Measurements from ENCODE around the gene ZNF124.
A peak's percentile ranks its signal among the peaks of the same experiment; 100 is the strongest.
"Not testable (repeated sequence)": the region's sequence is repeated elsewhere in the genome, so short reads cannot be mapped to it uniquely, and the experiment has no call there.

Gene ZNF124

GRCh38 chr1:247146671-247147070 lies 25.1 kb downstream of the ZNF124 start:
- Mint-ChIP-seq H3K27me3 (ENCODE audit: low read depth) (no peaks in the 10 kb centered on the region), H3K9me3 (peaks cover 56% of the 10 kb centered on the region), H3K4me3 (no peak overlapping the region), H3K27ac (no peak overlapping the region), H3K36me3 (ENCODE audit: low read depth) (peaks cover 38% of the 10 kb centered on the region), H3K4me1 (ENCODE audit: low read depth) (no peaks in the 10 kb centered on the region)

DNA sequence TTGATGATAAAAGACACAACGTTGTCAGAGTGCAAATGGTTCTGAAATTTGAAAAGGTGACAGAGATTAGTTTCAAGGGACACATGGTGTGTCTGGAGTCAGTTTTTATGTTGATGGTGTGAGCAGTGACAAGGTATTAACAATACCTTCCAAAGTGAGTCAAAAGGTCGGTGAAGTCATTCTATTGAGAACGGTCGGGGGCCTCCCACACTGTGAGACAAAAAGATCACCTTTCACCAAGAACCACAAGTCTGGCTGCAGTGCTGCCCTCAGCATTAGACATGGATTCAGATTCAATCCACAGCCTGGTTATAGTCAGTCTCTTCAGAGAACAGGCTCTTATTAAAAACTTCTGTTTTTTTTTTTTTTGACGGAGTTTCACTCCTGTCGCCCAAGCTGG lies 26.5 kb downstream of the ZNF124 start:
- Mint-ChIP-seq H3K9me3 (peaks cover 58% of the 10 kb centered on the region), H3K36me3 (ENCODE audit: low read depth) (peaks cover 32% of the 10 kb centered on the region), H3K27me3 (ENCODE audit: low read depth) (no peaks in the 10 kb centered on the region), H3K4me3 (no peak overlapping the region), H3K4me1 (ENCODE audit: low read depth) (no peaks in the 10 kb centered on the region), H3K27ac (no peak overlapping the region)

DNA sequence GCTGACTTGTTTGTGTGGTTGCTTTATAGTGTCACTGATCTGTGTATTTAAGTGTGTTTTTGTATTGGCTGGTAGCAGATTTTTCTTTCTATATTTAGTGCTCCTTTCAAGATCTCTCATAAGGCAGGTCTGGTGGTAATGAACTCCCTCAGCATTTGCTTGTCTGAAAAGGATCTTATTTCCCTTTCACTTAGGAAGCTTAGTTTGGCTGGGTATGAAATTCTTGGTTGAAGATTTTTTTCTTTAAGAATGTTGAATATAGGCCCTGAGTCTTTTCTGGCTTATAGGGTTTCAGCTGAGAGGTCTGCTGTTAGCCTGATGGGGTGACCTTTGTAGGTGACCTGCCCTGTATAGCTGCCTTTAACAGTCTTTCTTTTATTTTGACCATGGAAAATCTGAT lies 32.3 kb downstream of the ZNF124 start:
- H3K27me3 Mint-ChIP-seq (ENCODE audit: low read depth); H3K4me1 Mint-ChIP-seq (ENCODE audit: low read depth); H3K27ac Mint-ChIP-seq; H3K4me3 Mint-ChIP-seq: not testable (repeated sequence)
- Mint-ChIP-seq H3K36me3 (ENCODE audit: low read depth) (peaks cover 17% of the 10 kb centered on the region), H3K9me3 (peaks cover 81% of the 10 kb centered on the region)

- Mint-ChIP-seq H3K4me1 (ENCODE audit: low read depth) (peaks cover 6% of the 10 kb centered on the region), H3K4me3 (no peak overlapping the region), H3K36me3 (ENCODE audit: low read depth) (peaks cover 30% of the 10 kb centered on the region), H3K9me3 (peaks cover 53% of the 10 kb centered on the region), H3K27me3 (ENCODE audit: low read depth) (no peaks in the 10 kb centered on the region), H3K27ac (no peak overlapping the region)
Measured at GRCh38 chr1:247131236-247131635, 40.6 kb downstream of the ZNF124 start.

- Mint-ChIP-seq H3K27ac (peak overlapping the region; percentile 22), H3K9me3 (peaks cover 31% of the 10 kb centered on the region), H3K4me3 (peak overlapping the region; percentile 81), H3K36me3 (ENCODE audit: low read depth) (peaks cover 16% of the 10 kb centered on the region)
- not testable (repeated sequence) for H3K4me1 Mint-ChIP-seq (ENCODE audit: low read depth); H3K27me3 Mint-ChIP-seq (ENCODE audit: low read depth)
Measured at GRCh38 chr1:247127519-247128282, 44.1 kb downstream of the ZNF124 start.

DNA sequence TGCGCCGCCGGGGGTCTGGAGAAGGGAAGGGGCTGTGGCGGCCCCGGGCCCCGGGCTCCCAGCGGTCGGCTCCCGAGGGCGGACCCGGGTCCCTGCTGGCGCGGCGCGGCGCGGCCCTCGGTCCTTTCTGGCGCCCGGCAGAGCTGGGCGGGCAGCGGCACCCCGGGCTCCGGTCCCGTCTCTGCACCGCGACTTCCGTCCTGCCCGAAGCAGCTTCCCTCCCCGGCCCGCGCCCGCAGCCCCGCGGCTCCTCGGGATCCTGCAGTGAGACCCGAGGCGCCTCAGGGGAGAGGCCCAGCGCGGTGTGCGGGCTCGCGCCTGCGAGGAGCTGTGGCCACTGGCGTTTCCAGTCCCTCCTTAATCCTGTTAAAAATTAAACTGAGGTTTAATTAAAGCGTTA lies 45.2 kb downstream of the ZNF124 start:
- not testable (repeated sequence) for H3K27me3 Mint-ChIP-seq (ENCODE audit: low read depth); H3K4me1 Mint-ChIP-seq (ENCODE audit: low read depth); H3K36me3 Mint-ChIP-seq (ENCODE audit: low read depth); H3K4me3 Mint-ChIP-seq; H3K27ac Mint-ChIP-seq
- peaks cover 24% of the 10 kb centered on the region for H3K9me3 Mint-ChIP-seq

DNA sequence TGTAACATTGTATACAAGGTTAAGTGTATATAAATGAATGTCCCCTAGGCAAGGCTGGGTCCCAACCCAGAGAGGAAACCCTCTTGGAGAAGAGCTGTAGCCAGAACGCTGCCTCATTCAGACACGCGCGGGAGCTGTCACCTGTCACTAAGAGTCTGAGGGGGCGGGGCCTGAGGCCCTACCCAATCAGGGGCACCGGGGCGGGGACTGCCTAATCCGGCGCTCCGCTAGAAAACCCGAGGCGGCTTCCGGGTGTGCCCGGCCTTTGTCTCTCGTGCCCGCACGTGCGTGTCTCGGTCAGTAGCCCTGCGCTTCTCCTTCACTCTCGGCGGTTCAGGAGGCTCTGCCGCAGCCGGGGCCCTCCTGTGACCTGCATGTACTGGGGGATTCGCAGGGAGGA lies 45.7 kb downstream of the ZNF124 start:
- not testable (repeated sequence) for H3K4me1 Mint-ChIP-seq (ENCODE audit: low read depth); H3K27ac Mint-ChIP-seq; H3K27me3 Mint-ChIP-seq (ENCODE audit: low read depth); H3K4me3 Mint-ChIP-seq; H3K36me3 Mint-ChIP-seq (ENCODE audit: low read depth)
- H3K9me3 Mint-ChIP-seq: peaks cover 24% of the 10 kb centered on the region

- H3K36me3 Mint-ChIP-seq (ENCODE audit: low read depth): no peaks in the 10 kb centered on the region
- peaks cover 13% of the 10 kb centered on the region for H3K9me3 Mint-ChIP-seq
- no peak overlapping the region for H3K27ac Mint-ChIP-seq
- H3K4me3 Mint-ChIP-seq: no peak overlapping the region
- H3K4me1 Mint-ChIP-seq (ENCODE audit: low read depth): no peaks in the 10 kb centered on the region
- H3K27me3 Mint-ChIP-seq (ENCODE audit: low read depth): no peaks in the 10 kb centered on the region
Measured at GRCh38 chr1:247121382-247121781, 50.4 kb downstream of the ZNF124 start.

DNA sequence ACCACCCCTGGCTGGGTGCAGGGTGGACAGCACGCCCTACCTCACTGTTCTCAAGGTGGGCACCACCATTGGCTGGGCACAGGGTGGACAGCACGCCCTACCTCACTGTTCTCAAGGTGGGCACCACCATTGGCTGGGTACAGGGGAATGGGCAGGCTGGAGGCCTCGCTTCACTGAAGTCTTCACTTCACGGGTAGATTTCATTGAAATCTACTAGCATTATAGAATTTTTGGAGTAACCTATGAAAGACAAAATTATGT lies 51.5 kb downstream of the ZNF124 start:
- not testable (repeated sequence) for H3K36me3 Mint-ChIP-seq (ENCODE audit: low read depth); H3K27me3 Mint-ChIP-seq (ENCODE audit: low read depth); H3K27ac Mint-ChIP-seq; H3K4me3 Mint-ChIP-seq; H3K4me1 Mint-ChIP-seq (ENCODE audit: low read depth)
- H3K9me3 Mint-ChIP-seq: peaks cover 13% of the 10 kb centered on the region

- Mint-ChIP-seq H3K4me1 (ENCODE audit: low read depth) (no peaks in the 10 kb centered on the region), H3K36me3 (ENCODE audit: low read depth) (no peaks in the 10 kb centered on the region)
Measured at GRCh38 chr1:247119600-247120407, 52.0 kb downstream of the ZNF124 start.

DNA sequence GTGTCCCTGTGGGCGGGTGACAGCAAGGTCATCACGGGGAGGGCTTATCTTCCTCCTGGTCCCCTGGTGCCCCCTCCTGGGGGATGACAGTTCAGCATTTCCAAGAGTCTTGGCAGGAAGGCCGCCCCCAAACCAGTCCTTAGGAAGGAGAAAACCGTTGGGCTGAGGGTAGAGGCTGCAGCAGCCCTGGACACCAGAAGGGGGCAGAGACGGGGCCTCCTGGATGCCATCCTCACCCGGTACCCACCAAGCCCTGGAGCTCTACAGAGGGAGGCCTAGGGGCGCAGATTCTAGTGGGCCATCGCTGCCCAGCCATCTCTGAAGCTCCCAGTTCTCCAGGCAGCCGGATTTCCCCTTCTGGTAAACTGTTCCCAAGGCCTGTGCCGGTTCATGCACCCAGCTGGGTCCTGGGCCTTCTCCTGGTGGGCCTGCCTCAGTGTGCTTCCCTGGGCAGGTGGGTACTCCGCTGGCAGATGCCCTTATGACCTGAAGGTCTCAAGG lies 52.8 kb downstream of the ZNF124 start:
- no peak overlapping the region for H3K27ac Mint-ChIP-seq
- H3K36me3 Mint-ChIP-seq (ENCODE audit: low read depth): no peaks in the 10 kb centered on the region
- no peaks in the 10 kb centered on the region for H3K4me1 Mint-ChIP-seq (ENCODE audit: low read depth)
- peaks cover 7% of the 10 kb centered on the region for H3K27me3 Mint-ChIP-seq (ENCODE audit: low read depth)
- no peak overlapping the region for H3K4me3 Mint-ChIP-seq
- peaks cover 9% of the 10 kb centered on the region for H3K9me3 Mint-ChIP-seq

More at GRCh38 chr1:247119600-247120407, 52.0 kb downstream of the ZNF124 start:
- peaks cover 14% of the 10 kb centered on the region for H3K9me3 Mint-ChIP-seq
- H3K27ac Mint-ChIP-seq: no peak overlapping the region
- H3K4me3 Mint-ChIP-seq: no peak overlapping the region
- H3K27me3 Mint-ChIP-seq (ENCODE audit: low read depth): peaks cover 3% of the 10 kb centered on the region

GRCh38 chr1:247115545-247115944 lies 56.3 kb downstream of the ZNF124 start:
- Mint-ChIP-seq H3K27ac (no peak overlapping the region), H3K27me3 (ENCODE audit: low read depth) (peaks cover 28% of the 10 kb centered on the region), H3K9me3 (peaks cover 4% of the 10 kb centered on the region), H3K36me3 (ENCODE audit: low read depth) (no peaks in the 10 kb centered on the region), H3K4me3 (no peak overlapping the region), H3K4me1 (ENCODE audit: low read depth) (peaks cover 4% of the 10 kb centered on the region)

- peaks cover 4% of the 10 kb centered on the region for H3K9me3 Mint-ChIP-seq
Measured at GRCh38 chr1:247115141-247115510, 56.7 kb downstream of the ZNF124 start.

DNA sequence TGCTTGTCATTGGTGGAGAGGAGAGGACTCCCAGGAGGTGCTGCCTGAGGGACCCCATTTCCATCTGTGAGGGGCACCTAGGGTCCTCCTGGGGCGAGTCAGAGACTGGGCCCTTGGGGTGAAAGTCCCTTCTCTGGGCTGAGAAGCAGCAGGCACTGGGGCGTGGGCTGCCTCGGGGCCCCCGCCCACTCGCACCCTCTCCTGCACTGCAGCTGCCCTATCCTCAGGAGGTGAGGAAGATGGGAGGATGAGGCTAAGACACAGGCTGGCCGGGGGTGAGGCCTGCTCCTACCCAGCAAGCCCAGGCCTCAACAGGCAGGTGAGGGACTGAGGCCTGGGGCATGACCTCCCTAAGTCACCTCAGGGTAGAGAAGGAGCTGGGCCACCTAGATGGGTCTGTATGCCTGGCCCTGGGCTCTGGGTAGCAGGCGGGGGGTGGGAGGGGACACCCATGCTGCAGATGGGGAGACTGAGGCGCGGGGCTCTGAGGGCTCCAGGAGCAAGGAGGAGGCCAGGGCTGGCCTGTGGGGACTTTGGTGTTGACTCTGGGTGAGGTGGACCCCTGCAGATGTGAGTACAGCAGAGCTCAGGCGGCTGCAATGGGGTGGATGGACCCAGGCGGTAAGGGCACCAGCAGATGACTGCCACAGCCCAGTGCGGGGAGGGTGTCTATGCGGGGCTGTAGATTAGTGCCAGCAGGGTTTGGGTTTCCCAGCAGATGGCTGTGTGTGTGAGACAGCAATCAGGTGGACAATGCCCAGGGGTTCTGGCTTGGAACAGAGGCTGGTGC lies 57.3 kb downstream of the ZNF124 start:
- peaks cover 36% of the 10 kb centered on the region for H3K27me3 Mint-ChIP-seq (ENCODE audit: low read depth)
- H3K27ac Mint-ChIP-seq: no peak overlapping the region
- H3K9me3 Mint-ChIP-seq: peaks cover 7% of the 10 kb centered on the region
- H3K4me1 Mint-ChIP-seq (ENCODE audit: low read depth): peaks cover 4% of the 10 kb centered on the region
- no peaks in the 10 kb centered on the region for H3K36me3 Mint-ChIP-seq (ENCODE audit: low read depth)
- no peak overlapping the region for H3K4me3 Mint-ChIP-seq

More at GRCh38 chr1:247115141-247115510, 56.7 kb downstream of the ZNF124 start:
- Mint-ChIP-seq H3K4me1 (ENCODE audit: low read depth) (peaks cover 4% of the 10 kb centered on the region), H3K4me3 (no peak overlapping the region), H3K27me3 (ENCODE audit: low read depth) (peaks cover 30% of the 10 kb centered on the region), H3K27ac (no peak overlapping the region), H3K36me3 (ENCODE audit: low read depth) (no peaks in the 10 kb centered on the region)

Data from T-helper 1 cell treated with Interleukin-12 subunit alpha and Interleukin-12 subunit beta and Interleukin-4 antibody, amounts not matched to agents 30 μg/mL and 1 μg/mL, for 36 hours (primary cell).